ENCODE results near the gene KIAA1217.

DNA sequence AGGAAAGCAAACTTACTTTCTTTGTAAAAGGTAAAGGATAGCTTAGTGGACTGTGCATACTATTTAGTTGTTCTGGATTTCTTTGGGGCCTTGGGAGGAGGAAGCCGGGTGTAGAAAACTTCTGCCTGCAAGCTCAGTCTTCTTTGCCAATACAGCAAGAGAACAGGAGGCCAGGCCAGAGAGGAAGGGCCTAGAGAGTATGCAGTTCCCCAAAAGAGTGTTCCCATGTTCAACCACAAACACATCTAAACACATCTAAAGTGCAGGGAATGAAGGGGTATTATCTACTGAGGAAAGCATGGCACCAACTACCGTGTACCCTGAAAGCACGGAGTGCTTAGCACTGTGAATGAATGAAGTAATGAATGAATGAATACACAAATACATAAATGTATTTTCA lies 11.0 kb downstream of the KIAA1217 start:
- TF ChIP-seq, protein P1, sequence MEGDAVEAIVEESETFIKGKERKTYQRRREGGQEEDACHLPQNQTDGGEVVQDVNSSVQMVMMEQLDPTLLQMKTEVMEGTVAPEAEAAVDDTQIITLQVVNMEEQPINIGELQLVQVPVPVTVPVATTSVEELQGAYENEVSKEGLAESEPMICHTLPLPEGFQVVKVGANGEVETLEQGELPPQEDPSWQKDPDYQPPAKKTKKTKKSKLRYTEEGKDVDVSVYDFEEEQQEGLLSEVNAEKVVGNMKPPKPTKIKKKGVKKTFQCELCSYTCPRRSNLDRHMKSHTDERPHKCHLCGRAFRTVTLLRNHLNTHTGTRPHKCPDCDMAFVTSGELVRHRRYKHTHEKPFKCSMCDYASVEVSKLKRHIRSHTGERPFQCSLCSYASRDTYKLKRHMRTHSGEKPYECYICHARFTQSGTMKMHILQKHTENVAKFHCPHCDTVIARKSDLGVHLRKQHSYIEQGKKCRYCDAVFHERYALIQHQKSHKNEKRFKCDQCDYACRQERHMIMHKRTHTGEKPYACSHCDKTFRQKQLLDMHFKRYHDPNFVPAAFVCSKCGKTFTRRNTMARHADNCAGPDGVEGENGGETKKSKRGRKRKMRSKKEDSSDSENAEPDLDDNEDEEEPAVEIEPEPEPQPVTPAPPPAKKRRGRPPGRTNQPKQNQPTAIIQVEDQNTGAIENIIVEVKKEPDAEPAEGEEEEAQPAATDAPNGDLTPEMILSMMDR (IDR thresholded peaks at IDR 0.05) = no peak
- TF ChIP-seq RXRA (IDR thresholded peaks at IDR 0.05; ENCODE audit: borderline replicate concordance, low read depth) (no peak), GABPA (IDR thresholded peaks at IDR 0.05; ENCODE audit: low read depth) (no peak), EP300 (IDR thresholded peaks at IDR 0.05; ENCODE audit: borderline replicate concordance in 1 of 2, low read depth in 1 of 2, low read length in 1 of 2) (no peak), RCOR1 (IDR thresholded peaks at IDR 0.05; ENCODE audit: low read length) (no peak), MXI1 (IDR thresholded peaks at IDR 0.05; ENCODE audit: low read depth, low read length) (no peak)
- TF ChIP-seq, protein P2, sequence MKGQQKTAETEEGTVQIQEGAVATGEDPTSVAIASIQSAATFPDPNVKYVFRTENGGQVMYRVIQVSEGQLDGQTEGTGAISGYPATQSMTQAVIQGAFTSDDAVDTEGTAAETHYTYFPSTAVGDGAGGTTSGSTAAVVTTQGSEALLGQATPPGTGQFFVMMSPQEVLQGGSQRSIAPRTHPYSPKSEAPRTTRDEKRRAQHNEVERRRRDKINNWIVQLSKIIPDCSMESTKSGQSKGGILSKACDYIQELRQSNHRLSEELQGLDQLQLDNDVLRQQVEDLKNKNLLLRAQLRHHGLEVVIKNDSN (IDR thresholded peaks at IDR 0.05; ENCODE audit: borderline replicate concordance, low read depth) = no peak
